ENCODE results near the gene SLC38A1.

- TF ChIP-seq, protein P1, sequence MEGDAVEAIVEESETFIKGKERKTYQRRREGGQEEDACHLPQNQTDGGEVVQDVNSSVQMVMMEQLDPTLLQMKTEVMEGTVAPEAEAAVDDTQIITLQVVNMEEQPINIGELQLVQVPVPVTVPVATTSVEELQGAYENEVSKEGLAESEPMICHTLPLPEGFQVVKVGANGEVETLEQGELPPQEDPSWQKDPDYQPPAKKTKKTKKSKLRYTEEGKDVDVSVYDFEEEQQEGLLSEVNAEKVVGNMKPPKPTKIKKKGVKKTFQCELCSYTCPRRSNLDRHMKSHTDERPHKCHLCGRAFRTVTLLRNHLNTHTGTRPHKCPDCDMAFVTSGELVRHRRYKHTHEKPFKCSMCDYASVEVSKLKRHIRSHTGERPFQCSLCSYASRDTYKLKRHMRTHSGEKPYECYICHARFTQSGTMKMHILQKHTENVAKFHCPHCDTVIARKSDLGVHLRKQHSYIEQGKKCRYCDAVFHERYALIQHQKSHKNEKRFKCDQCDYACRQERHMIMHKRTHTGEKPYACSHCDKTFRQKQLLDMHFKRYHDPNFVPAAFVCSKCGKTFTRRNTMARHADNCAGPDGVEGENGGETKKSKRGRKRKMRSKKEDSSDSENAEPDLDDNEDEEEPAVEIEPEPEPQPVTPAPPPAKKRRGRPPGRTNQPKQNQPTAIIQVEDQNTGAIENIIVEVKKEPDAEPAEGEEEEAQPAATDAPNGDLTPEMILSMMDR (conservative IDR thresholded peaks at IDR 0.05; ENCODE audit: low read depth in 2 of 2): no peak
- TF ChIP-seq POLR2AphosphoS5 (IDR thresholded peaks at IDR 0.05; ENCODE audit: low read depth): no peak
- TF ChIP-seq REST (IDR thresholded peaks at IDR 0.05; ENCODE audit: unreplicated experiment): no peak
Observed at GRCh38 chr12:46160981-46161690, 107.7 kb downstream of the SLC38A1 start.

All from GM23338 (cell line).